HG03039 (cell line): ENCODE results near the gene APOBEC3H.
"Not testable (repeated sequence)": the region's sequence is repeated elsewhere in the genome, so short reads cannot be mapped to it uniquely, and the experiment has no call there.

Experiments
- ATAC-seq: cut with Tn5 transposase; IDR thresholded peaks from one replicate; pipeline ENCODE4 v1.9.1; 2021; ENCODE audit warnings: mild to moderate bottlenecking, moderate library complexity; ENCODE audit not compliant: unreplicated experiment

APOBEC3H gene

GRCh38 chr22:39097098-39098020, at the start of gene APOBEC3H:
Gene APOBEC3H, plus strand, starts transcription at chr22:39097244. Its CDS starts 3,035 bp downstream, at chr22:39100279.
- no peak for ATAC-seq

GRCh38 chr22:39049486-39049885, 47.6 kb upstream of the APOBEC3H start:
- not testable (repeated sequence) for ATAC-seq

- ATAC-seq, result not testable (repeated sequence)
These were observed 45.1 kb upstream of the APOBEC3H start for GRCh38 chr22:39051844-39052495.

- no peak for ATAC-seq
These were observed 41.4 kb upstream of the APOBEC3H start for GRCh38 chr22:39055658-39056057.

GRCh38 chr22:39061290-39061689, 35.8 kb upstream of the APOBEC3H start:
- not testable (repeated sequence) for ATAC-seq

GRCh38 chr22:39061951-39062350, 35.1 kb upstream of the APOBEC3H start:
- not testable (repeated sequence) for ATAC-seq

GRCh38 chr22:39063904-39064303, 33.1 kb upstream of the APOBEC3H start:
- not testable (repeated sequence) for ATAC-seq

- not testable (repeated sequence) for ATAC-seq
These were observed 30.4 kb upstream of the APOBEC3H start for GRCh38 chr22:39066442-39067276.

- no peak for ATAC-seq
These were observed 28.8 kb upstream of the APOBEC3H start for GRCh38 chr22:39068033-39068785.

- ATAC-seq, result no peak
These were observed 26.9 kb upstream of the APOBEC3H start for GRCh38 chr22:39070186-39070585.

- not testable (repeated sequence) for ATAC-seq
These were observed 24.5 kb upstream of the APOBEC3H start for GRCh38 chr22:39072581-39072981.

- ATAC-seq, result no peak
These were observed 23.1 kb upstream of the APOBEC3H start for GRCh38 chr22:39073981-39074380.

GRCh38 chr22:39076155-39077025, 20.7 kb upstream of the APOBEC3H start:
- ATAC-seq, result not testable (repeated sequence)

- ATAC-seq, result peak; percentile 55
These were observed 19.8 kb upstream of the APOBEC3H start, which contains the start of gene APOBEC3G for GRCh38 chr22:39077026-39077840. Gene APOBEC3G, plus strand, starts transcription at chr22:39077275. Its CDS starts 87 bp downstream, at chr22:39077362.

GRCh38 chr22:39077912-39078311, 19.1 kb upstream of the APOBEC3H start:
- ATAC-seq, result not testable (repeated sequence)

GRCh38 chr22:39078329-39078728, 18.7 kb upstream of the APOBEC3H start:
- ATAC-seq, result no peak

- ATAC-seq, result not testable (repeated sequence)
These were observed 17.9 kb upstream of the APOBEC3H start for GRCh38 chr22:39079054-39079637.
